HCT116 (cell line): ENCODE data around the gene TGM2. TPM values are rescaled to one million over a fixed set of nuclear protein-coding genes. Genes with fewer than 3 reads are reported as not detected.

Experiments used
- ATAC-seq: fragments of 200-7000 bp; cut with Tn5 transposase; 2 replicates; pipeline ENCODE4 v1.9.1; 2020; ENCODE audit warnings: mild to moderate bottlenecking, moderate library complexity
- BruUV-seq: library from RNA; stranded (reverse); fragments of 400-500 nt; replicated peaks from 2 replicates; lab custom pipeline; 2021; lab: Mats Ljungman, UMichigan
- CTCF ChIA-PET: fragments of 300-600 bp; sonication (Branson Sonifier 250); formaldehyde crosslinking; loops from one replicate; lab custom pipeline; 2021; ENCODE audit warnings: antibody characterized with exemption; lab: Charles Lee
- POLR2A ChIA-PET: fragments of 300-600, 350-600 bp; sonication (Branson Sonifier 250); formaldehyde crosslinking; loops from one replicate; lab custom pipeline; 2021; ENCODE audit warnings: antibody characterized with exemption; lab: Charles Lee
- RAD21 ChIA-PET, 2 experiments: fragments of 300-600 bp; sonication (Branson Sonifier 250); formaldehyde crosslinking; loops; one replicate each; lab custom pipeline; 2023; ENCODE audit warnings: low total read pairs in 2 of 2; ENCODE audit not compliant: uncharacterized antibody in 2 of 2, unreplicated experiment in 2 of 2, low non-redundant PET in 1 of 2; lab: Charles Lee
- DNase-seq: peaks from one replicate; pipeline ENCODE4 v3.0.0-alpha.2; 2010; ENCODE audit warnings: low read depth, low spot score
- H2AFZ ChIP-seq: fragments of 200-600 bp; shearing (Covaris generic), sonication (generic); 2 replicates; pipeline ENCODE4 v1.6.1; 2017; ENCODE audit warnings: low read depth, mixed run types, mixed read lengths, antibody characterized with exemption, low read length; ENCODE audit not compliant: poor library complexity, severe bottlenecking
- H3K27ac ChIP-seq: 2 replicates; pipeline ENCODE4 v1.5.1; 2012; ENCODE audit warnings: low read depth, low read length
- H3K27me3 ChIP-seq: fragments of 200-600 bp; sonication (generic); 2 replicates; pipeline ENCODE4 v1.6.1; 2016; ENCODE audit warnings: mixed run types, low read length, mixed read lengths; ENCODE audit not compliant: insufficient read depth
- H3K36me3 ChIP-seq, 2 experiments: fragments of 200-500 bp in 1 of 2; fragments of 200-600 bp in 1 of 2; sonication (Bioruptor generic) in 1 of 2; sonication (generic) in 1 of 2; 2 replicates each; pipeline versions ENCODE4 v1.5.1 to v1.6.1; 2014 to 2016; ENCODE audit warnings: low read length in 2 of 2, inconsistent platforms in 1 of 2, mixed read lengths in 1 of 2, mixed run types in 1 of 2; ENCODE audit not compliant: insufficient read depth in 2 of 2, control insufficient read depth in 1 of 2
- H3K4me1 ChIP-seq, 2 experiments: fragments of 200-600 bp in 1 of 2; sonication (generic) in 1 of 2; 2 replicates each; pipeline versions ENCODE4 v1.5.1 to v1.6.1; 2012 to 2017; ENCODE audit warnings: low read length in 2 of 2, inconsistent platforms in 1 of 2, mild to moderate bottlenecking in 1 of 2, mixed read lengths in 1 of 2, mixed run types in 1 of 2, moderate library complexity in 1 of 2; ENCODE audit not compliant: insufficient read depth in 2 of 2, control insufficient read depth in 1 of 2
- H3K4me2 ChIP-seq: fragments of 200-600 bp; sonication (generic); 2 replicates; pipeline ENCODE4 v1.6.1; 2017; ENCODE audit warnings: mixed run types, low read length, mixed read lengths
- H3K4me3 ChIP-seq, 2 experiments: fragments of 200-600 bp in 1 of 2; sonication (generic) in 1 of 2; replicated peaks in 1 of 2; 2 replicates each; pipeline ENCODE4 v1.5.1; 2011 to 2016; ENCODE audit warnings: low read length in 2 of 2, control low read depth in 1 of 2, low read depth in 1 of 2, mild to moderate bottlenecking in 1 of 2, mixed read lengths in 1 of 2, mixed run types in 1 of 2
- H3K79me2 ChIP-seq: fragments of 200-600 bp; sonication (generic); 2 replicates; pipeline ENCODE4 v1.6.1; 2017; ENCODE audit warnings: mild to moderate bottlenecking, mixed run types, low read length, moderate library complexity, mixed read lengths; ENCODE audit not compliant: insufficient read depth
- H3K9ac ChIP-seq: fragments of 200-600 bp; sonication (generic); 2 replicates; pipeline ENCODE4 v1.6.1; 2016; ENCODE audit warnings: low read length, mixed read lengths
- H3K9me2 ChIP-seq: fragments of 200-600 bp; sonication (generic), shearing (Covaris generic); 2 replicates; pipeline ENCODE4 v1.6.1; 2017; ENCODE audit warnings: mixed run types, mild to moderate bottlenecking, moderate library complexity; ENCODE audit not compliant: insufficient read depth
- H3K9me3 ChIP-seq, 2 experiments: fragments of 200-500 bp in 1 of 2; fragments of 200-600 bp in 1 of 2; sonication (Bioruptor generic) in 1 of 2; sonication (generic) in 1 of 2; 2 replicates each; pipeline ENCODE4 v1.6.1; 2014 to 2017; ENCODE audit warnings: low read length in 2 of 2, mixed read lengths in 2 of 2, inconsistent platforms in 1 of 2, low read depth in 1 of 2, mild to moderate bottlenecking in 1 of 2, mixed run types in 1 of 2, moderate library complexity in 1 of 2; ENCODE audit not compliant: control insufficient read depth in 1 of 2, insufficient read depth in 1 of 2
- H4K20me1 ChIP-seq: fragments of 200-600 bp; sonication (generic), shearing (Covaris generic); 2 replicates; pipeline ENCODE4 v1.6.1; 2017; ENCODE audit warnings: mixed run types, mild to moderate bottlenecking, moderate library complexity; ENCODE audit not compliant: insufficient read depth
- CEBPB ChIP-seq: IDR thresholded peaks from 2 replicates; pipeline ENCODE4 v1.6.1; 2012; ENCODE audit warnings: low read depth
- EGR1 ChIP-seq: IDR thresholded peaks from 2 replicates; pipeline ENCODE4 v1.6.1; 2012; ENCODE audit warnings: low read depth
- EZH2phosphoT487 ChIP-seq: fragments of 200-600 bp; IDR thresholded peaks from 2 replicates; pipeline ENCODE4 v1.6.1; 2018; ENCODE audit warnings: antibody characterized with exemption, borderline replicate concordance
- FOSL1 ChIP-seq: IDR thresholded peaks from 2 replicates; pipeline ENCODE4 v1.6.1; 2012; ENCODE audit warnings: low read depth
- JUND ChIP-seq: IDR thresholded peaks from 2 replicates; pipeline ENCODE4 v1.6.1; 2012
- POLR2A ChIP-seq: IDR thresholded peaks from 2 replicates; pipeline ENCODE4 v1.7.0; 2011; ENCODE audit warnings: borderline replicate concordance; ENCODE audit not compliant: insufficient read depth, insufficient read length; ENCODE audit errors: extremely low read depth
- POLR2AphosphoS5 ChIP-seq: IDR thresholded peaks from 2 replicates; pipeline ENCODE4 v1.6.1; 2011; ENCODE audit warnings: mild to moderate bottlenecking, low read depth, low read length, moderate library complexity
- RAD21 ChIP-seq: IDR thresholded peaks from 2 replicates; pipeline ENCODE4 v1.6.1; 2012; ENCODE audit warnings: low read depth, mild to moderate bottlenecking
- SP1 ChIP-seq: IDR thresholded peaks from 2 replicates; pipeline ENCODE4 v1.6.1; 2012; ENCODE audit warnings: low read depth
- SRF ChIP-seq: IDR thresholded peaks from 2 replicates; pipeline ENCODE4 v1.6.1; 2012; ENCODE audit warnings: low read depth
- YY1 ChIP-seq: IDR thresholded peaks from 2 replicates; pipeline ENCODE4 v1.6.1; 2011; ENCODE audit warnings: low read length, low read depth, moderate library complexity, mild to moderate bottlenecking; ENCODE audit not compliant: insufficient replicate concordance; ENCODE audit errors: extremely low read depth
- ZFX ChIP-seq: fragments of 450-650 bp; IDR thresholded peaks from 2 replicates; pipeline ENCODE4 v1.6.1; 2017
- ZNF274 ChIP-seq: fragments of 200-500 bp; sonication (Bioruptor generic); IDR thresholded peaks from 2 replicates; pipeline ENCODE4 v1.6.1; 2014; ENCODE audit warnings: mild to moderate bottlenecking, low read depth, low read length, inconsistent platforms
- intact Hi-C: fragments of 100-400 bp; cut with micrococcal nuclease; formaldehyde crosslinking; loops from 2 replicates; pipeline ENCODE4 v1.10.0; 2022
- total RNA-seq: library from RNA; stranded (reverse); gene quantifications from one replicate; pipeline ENCODE4 v1.2.1, GENCODE V29; 2021; ENCODE audit not compliant: unreplicated experiment
- TF ChIP-seq, protein P1 (sequence below): IDR thresholded peaks from 2 replicates; pipeline ENCODE4 v1.6.1; 2012; ENCODE audit warnings: low read depth
- TF ChIP-seq, protein P2 (sequence below): IDR thresholded peaks from 2 replicates; pipeline ENCODE4 v1.6.1; 2011; ENCODE audit warnings: mild to moderate bottlenecking, low read length, moderate library complexity; ENCODE audit not compliant: insufficient replicate concordance; ENCODE audit errors: extremely low read depth

Gene TGM2
- total RNA-seq, 1 experiment from 2014 or later = 6.1 TPM

DNA sequence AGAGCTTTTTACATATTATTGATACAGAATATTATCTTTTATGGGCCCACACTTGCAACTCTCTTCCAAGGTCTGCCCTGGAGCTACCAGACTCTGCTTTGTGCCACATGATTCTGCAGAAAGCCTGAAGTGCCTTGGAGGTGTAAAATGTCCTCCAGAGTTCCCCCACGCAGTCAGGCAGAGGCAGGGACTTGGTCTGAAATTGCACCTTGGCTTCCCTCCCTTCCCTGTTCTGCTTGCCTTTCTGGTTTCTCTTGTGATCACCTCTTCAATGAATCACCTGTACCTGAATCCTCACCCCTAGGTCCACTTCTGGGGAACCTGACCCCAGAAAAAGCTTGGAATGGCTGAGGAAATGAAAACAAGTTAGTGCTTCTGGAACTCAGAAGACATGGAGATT is 43.0 kb upstream of the TGM2 start (continued):
- TF ChIP-seq EGR1 (no peak), RAD21 (no peak)
- TF ChIP-seq, protein P1, sequence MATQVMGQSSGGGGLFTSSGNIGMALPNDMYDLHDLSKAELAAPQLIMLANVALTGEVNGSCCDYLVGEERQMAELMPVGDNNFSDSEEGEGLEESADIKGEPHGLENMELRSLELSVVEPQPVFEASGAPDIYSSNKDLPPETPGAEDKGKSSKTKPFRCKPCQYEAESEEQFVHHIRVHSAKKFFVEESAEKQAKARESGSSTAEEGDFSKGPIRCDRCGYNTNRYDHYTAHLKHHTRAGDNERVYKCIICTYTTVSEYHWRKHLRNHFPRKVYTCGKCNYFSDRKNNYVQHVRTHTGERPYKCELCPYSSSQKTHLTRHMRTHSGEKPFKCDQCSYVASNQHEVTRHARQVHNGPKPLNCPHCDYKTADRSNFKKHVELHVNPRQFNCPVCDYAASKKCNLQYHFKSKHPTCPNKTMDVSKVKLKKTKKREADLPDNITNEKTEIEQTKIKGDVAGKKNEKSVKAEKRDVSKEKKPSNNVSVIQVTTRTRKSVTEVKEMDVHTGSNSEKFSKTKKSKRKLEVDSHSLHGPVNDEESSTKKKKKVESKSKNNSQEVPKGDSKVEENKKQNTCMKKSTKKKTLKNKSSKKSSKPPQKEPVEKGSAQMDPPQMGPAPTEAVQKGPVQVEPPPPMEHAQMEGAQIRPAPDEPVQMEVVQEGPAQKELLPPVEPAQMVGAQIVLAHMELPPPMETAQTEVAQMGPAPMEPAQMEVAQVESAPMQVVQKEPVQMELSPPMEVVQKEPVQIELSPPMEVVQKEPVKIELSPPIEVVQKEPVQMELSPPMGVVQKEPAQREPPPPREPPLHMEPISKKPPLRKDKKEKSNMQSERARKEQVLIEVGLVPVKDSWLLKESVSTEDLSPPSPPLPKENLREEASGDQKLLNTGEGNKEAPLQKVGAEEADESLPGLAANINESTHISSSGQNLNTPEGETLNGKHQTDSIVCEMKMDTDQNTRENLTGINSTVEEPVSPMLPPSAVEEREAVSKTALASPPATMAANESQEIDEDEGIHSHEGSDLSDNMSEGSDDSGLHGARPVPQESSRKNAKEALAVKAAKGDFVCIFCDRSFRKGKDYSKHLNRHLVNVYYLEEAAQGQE = no peak

DNA sequence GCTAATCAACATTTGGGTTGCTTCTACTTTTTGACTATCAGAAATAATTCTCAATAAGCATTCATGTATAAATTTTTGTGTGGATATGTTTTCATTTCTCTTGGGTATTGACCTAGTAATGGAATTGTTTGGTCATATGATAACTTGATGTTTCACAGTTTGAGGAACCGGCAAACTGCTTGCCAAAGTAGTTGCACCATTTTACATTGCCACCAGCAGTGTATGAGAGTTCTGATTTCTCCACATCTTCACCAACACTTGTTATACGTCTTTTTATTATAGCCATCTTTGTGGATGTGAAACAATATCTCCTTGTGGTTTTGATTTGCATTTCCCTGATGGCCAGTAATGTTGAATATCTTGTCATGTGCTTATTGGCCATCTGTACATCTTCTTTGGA is 42.6 kb upstream of the TGM2 start:
- Histone ChIP-seq H3K4me1 (no peaks in the 10 kb centered on the region), H3K27me3 (no peaks in the 10 kb centered on the region), H2AFZ (no peak overlapping the region), H3K4me2 (no peak overlapping the region), H3K4me3 (no peak overlapping the region), H3K9me3 (no peaks in the 10 kb centered on the region), H3K9ac (no peak overlapping the region), H4K20me1 (no peaks in the 10 kb centered on the region), H3K79me2 (no peaks in the 10 kb centered on the region), H3K36me3 (no peaks in the 10 kb centered on the region), H3K9me2 (no peaks in the 10 kb centered on the region), H3K27ac (no peak overlapping the region)
- RAD21 ChIA-PET = no interaction called here
- ATAC-seq (no peak), DNase-seq (no peak)
- no TSS peak for BruUV-seq
- TF ChIP-seq SP1 (no peak), FOSL1 (no peak), ZNF274 (no peak), JUND (no peak), POLR2A (no peak), SRF (no peak), ZFX (no peak), EGR1 (no peak), YY1 (no peak), EZH2phosphoT487 (no peak), CEBPB (no peak), POLR2AphosphoS5 (no peak)
- TF ChIP-seq, protein P2, sequence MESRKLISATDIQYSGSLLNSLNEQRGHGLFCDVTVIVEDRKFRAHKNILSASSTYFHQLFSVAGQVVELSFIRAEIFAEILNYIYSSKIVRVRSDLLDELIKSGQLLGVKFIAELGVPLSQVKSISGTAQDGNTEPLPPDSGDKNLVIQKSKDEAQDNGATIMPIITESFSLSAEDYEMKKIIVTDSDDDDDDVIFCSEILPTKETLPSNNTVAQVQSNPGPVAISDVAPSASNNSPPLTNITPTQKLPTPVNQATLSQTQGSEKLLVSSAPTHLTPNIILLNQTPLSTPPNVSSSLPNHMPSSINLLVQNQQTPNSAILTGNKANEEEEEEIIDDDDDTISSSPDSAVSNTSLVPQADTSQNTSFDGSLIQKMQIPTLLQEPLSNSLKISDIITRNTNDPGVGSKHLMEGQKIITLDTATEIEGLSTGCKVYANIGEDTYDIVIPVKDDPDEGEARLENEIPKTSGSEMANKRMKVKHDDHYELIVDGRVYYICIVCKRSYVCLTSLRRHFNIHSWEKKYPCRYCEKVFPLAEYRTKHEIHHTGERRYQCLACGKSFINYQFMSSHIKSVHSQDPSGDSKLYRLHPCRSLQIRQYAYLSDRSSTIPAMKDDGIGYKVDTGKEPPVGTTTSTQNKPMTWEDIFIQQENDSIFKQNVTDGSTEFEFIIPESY = no peak
- TF ChIP-seq, protein P1 = no peak
- intact Hi-C loops = no loop called here
- POLR2A ChIA-PET = no interaction called here
- CTCF ChIA-PET = interaction anchor here (1.4 kb wide), 1 partner anchor 13 kb away, joined by 6 read pairs; no protein-coding TSS in a partner anchor
